Measurements from ENCODE around the gene COL17A1.

GRCh38 chr10:104026762-104027161 is 58.9 kb downstream of the COL17A1 start:
- TF ChIP-seq CTCF (IDR thresholded peaks at IDR 0.05) (no peak), POLR2A (IDR thresholded peaks at IDR 0.05) (no peak), POLR2AphosphoS5 (IDR thresholded peaks at IDR 0.05) (no peak)
